ENCODE data around the gene PRELID2.

- no peak for TF ChIP-seq CTCF (IDR thresholded peaks at IDR 0.05)
- no peak for TF ChIP-seq POLR2AphosphoS5 (IDR thresholded peaks at IDR 0.05)
These were observed 54.2 kb downstream of the PRELID2 start for GRCh38 chr5:145780982-145781381.

All from prostate gland (tissue), 2 donors.